Measurements from ENCODE around the gene ZNHIT2.
"Not testable (repeated sequence)": the region's sequence is repeated elsewhere in the genome, so short reads cannot be mapped to it uniquely, and the experiment has no call there.

The ZNHIT2 gene

DNA sequence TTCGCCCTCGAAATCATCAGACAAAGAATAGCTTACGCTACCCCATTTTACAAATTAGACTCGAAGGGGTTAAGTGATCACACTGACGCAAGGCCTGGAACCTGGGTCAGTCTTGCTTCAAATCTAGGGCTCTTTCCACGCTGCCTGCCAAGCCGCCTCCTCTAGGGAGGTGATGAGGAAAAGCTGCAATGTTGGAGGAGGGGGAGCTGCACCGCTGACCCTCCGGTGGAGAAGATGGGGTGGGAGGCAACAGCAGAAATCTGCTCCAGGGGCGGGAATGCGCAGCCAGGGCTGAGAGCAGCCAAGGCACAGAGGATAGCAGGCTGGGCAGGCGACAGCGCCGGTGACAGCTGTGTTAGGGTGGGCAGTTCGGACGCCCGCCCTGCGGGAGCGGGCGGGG, 16.2 kb upstream of the ZNHIT2 start:
- no peak for DNase-seq

DNA sequence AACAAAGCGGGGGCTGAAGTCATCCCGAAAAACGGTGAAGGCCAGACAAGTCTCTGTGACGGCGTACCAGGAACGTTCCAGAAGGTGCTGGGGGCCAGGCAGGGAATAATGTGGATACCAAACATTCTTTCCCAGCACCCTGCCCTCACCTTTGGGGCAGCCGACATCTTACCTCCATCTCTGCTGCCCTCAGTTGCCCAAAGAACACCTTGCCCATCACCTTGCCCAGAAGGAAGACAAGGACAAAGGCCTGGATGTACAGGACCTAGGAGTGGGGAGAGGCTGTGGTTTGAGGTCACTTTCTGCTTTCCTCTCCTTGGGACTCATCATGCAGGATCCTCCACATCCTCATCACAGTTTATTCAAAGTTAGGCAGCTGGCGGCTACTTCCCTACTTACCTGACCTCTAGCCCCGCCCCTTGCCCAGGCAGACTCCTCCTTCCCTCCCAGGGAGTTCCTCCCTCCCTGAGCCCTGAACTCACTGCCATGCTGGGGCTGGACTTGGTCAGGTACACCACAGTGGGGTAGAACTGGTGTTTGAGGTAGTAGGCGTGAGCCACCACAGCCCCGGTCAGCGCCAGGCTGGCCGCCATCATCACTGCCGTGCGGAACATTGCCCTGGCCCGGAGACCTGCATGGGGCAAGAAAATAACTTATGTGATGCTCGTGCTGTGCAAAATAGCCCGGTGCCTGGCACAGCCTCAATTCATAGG, 15.6 kb upstream of the ZNHIT2 start:
- peak; percentile 69 for DNase-seq

DNA sequence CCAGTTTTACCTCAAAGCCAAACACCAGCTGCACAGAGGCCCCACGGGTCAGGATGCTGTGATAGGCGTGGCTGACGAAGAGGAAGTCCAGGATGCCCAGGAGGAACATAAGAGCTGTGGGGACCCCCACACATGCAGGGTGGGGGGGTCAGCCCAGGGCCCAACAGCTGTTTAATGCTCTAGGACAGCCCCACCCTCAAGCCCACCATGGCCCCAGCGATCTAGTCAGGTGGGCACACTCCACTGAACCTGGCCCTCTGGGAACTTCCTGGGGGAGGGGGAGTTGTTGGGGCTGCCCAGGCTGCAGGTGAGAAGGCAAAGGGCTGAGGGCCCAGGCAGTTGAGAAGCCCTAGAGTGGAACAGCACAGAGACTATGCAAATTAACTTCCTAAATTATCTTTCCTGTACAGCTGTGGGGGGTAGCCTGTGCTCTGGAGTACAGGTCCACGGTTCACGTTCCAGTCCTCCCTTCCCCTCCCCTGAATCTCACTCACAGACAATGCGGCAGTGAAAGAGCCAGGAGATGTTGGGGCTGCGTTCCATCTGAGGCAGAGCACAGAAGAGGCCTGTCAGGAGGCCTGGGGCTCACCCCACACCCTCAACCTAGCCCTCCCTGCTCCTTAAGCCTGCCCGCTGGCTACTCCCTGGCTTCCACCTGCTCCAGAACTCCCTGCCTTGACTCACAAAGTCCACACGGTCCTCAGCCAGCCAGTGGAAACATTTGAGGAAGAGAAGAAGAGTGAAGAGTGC, 14.9 kb upstream of the ZNHIT2 start:
- no peak for DNase-seq

DNA sequence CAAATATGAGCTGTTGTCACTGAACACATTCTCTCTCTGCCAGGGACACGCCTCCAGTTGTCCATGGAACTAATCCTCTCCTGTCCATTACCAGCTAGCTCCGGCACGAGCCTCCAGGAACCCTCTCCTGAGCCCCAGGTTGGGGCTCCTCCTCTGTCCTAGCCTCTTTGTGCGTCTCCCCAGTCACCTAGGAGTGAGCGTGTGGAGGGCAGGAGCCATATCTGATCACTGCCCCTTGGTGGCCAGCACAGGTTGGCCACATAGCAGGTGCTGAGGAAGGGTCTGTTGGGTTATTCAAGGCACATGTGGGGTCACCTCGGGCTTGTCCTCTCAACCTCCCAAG, 14.4 kb upstream of the ZNHIT2 start:
- no peak for DNase-seq

DNA sequence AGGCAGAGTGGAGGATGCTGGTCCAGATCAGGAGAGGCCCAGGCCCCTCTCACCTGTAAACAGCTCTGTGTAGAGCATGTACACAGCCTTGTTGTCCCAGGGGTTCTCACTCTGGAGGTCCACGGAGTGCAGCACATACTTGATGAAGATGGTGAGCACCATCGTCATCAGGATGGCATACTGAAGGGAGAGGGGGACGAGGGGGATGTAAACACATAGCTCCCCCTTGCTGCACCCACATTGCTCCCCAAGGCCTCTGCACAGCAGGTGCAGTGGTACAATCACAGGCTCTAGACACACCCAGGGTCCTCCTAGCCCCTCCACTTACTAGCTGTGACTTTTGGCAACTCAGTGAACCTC, 13.9 kb upstream of the ZNHIT2 start:
- no peak for DNase-seq

DNA sequence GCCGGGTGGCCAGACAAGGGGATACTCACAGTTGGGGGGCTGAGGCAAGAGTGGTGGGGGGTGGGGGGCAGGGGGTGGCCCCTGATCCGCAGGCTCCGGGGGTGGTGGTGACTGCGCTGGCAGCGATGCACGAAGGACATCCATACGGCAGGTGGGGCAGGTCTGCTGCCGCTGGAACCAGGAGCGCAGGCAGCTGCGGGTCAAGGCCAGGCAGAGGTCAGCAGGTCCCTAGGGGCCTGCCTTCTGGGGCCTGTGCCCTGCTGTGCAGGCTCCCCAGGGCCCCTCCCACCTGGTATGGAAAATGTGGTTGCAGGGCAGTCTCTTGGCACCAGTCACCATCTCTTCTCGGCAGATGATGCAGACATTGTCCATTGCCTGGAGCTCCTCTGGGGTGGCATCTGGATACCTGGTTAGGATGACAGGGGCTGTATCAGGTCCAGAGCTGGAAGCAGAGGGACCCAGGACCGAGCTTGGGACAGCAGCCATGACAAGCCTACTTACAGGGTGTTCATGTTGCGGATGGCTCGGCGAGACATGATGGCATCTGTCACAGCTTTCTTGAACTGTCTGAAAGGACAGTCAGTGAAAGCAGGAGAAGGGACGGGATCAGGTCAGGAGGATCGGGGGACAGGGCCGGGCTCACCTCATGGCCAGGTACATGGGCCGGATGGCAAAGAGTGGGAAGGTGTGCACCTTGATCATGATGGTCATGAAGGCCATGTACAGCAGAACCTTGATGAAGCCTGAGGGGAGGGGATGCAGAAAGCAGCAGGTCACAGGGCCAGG, 13.3 kb upstream of the ZNHIT2 start:
- no peak for DNase-seq

DNA sequence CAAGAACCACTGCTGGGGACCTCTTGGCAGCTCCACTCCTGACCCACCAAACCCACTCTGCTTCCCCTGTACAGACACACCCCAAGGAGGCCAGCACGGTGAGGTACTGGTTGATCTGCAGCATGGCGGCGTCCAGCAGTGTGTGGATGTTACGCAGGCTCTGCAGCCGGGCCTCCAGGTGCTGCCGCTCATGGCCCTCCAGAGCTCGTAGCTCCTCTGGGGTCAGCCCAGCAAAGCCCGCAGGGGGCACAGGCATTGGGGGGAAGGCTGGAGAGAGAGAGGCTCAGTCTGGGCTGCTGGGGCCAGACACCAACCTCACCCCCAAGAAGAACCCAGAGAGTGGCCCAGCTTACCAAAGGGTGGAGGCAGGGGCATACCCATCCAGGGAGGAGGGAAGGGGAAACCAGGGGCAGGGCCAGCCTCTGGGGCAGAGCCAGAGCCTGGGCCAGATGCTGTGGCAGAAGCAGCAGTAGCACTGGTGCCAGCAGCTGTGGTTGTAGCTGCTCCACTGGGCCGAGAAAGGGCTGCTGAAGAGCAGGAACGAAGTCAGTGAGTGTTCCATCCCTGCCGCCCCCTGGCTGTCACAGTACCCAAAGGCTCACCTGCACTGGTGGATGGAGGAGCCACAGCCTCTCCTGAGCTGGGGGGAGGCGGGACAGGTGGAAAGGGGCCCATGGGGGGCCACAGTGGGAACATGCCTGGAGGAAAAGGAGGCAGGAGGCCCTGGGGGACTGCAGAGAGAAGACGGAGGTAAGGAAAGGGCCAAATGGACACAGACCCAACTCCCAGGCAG, 12.3 kb upstream of the ZNHIT2 start:
- DNase-seq: no peak

DNA sequence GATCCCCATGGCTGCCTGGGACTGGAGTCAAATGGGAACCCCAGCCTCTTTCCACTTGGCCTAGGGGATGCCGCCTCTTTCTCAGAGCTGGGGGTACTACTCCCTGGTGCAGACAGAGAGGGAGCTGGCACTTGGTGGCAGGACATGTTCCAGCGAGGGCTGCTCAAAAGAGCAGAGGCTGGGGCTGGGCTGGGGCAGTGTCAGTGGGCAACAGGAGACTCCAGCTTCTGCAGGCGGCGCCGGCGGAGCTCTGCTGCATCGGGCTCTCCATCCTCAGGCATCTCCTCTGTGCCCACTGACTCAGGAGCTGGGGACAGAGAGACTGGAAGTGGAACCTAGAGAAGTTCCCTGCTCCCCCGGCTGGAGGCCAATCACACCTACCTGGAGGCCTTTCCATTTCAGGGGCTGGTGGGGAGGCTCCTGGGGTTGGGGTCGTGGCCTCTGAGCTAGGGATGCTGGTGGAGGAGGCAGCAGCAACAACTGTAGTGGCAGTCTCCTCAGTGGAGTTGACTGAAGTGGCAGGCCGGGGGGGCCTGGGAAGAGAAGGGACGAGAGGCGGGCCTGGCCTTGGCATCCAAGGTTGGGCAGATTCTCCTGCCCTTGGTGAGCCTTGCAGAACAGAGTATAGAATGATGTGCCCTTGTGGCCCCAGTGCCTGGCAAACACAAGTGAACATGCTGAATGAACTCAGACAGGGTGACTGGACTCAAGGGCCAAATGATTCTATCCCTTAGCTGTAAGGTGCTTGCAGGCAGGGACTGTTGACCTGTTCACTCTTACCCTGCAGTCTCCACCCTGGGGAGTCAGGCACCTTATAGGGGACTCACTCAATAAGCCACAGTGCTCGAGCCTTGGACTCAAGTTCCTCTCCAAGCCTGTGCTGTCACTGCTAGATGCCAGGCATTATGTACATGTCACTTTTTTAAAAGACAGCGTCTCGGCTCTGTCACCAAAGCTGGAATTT, 11.0 kb upstream of the ZNHIT2 start:
- DNase-seq: no peak

DNA sequence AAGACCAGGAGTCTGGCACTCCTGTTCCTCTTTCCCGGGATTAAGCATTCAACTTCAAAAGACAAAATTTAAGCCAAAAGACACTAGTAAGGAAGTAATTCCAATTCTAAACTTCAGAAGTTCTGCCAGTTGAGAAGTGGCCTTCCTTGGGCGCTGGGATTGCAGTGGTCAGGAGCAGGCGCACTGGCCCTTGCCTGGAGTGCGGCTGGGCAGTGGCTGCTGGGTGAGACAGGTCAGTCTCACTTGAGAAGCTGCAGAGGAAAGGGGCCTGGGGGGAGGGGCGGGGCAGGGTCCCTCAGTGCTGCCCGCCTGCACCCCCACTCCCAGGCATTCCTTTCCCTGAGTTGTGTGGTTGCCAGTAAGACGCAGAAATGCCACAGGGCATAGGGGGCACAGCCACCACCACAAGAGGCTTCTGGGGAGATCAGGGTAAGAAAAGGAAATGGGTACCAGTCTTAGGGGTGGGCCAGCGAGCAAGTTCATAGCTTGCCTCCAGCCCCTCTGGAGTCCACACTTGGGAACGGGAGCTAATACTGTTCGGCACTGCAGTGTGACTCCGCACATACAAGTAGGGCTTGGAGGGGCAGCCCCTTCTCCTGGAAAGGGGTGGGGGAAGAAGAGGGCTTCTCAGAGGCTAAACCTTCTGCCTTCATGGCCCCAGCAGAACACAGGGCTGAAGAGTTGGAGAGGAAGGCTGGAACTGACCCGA, 10.1 kb upstream of the ZNHIT2 start:
- DNase-seq: no peak

DNA sequence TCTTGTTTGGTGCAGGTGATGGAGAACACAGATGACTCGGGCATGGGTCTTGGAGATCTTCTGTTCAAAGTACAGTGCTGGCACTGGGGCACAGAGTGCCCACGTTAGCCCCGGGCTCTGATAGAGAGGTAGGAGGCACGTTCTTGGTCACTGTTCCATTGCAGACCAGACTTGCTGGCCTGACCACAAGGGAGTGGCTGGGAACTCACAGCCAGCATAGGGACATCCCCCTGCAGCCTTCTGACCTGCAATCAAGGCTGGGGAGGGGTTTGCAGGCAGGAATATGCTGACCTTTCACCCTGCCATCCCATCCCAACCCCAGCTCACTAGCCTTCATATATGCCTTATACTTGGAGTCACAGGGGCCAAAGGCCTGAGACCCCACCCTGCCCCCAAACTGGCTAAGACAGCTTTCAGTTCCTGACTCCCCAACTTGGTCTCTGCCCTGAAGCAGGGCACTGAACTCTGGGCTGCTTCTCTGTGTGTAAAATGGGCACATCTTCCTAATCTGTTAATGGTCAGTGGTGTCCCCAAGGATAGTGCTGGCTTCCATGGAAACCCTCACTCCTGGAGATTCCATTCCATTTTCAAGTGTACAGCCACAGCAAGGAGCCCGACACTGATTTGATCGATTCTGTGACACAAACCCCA, 9.2 kb upstream of the ZNHIT2 start:
- DNase-seq: no peak

DNA sequence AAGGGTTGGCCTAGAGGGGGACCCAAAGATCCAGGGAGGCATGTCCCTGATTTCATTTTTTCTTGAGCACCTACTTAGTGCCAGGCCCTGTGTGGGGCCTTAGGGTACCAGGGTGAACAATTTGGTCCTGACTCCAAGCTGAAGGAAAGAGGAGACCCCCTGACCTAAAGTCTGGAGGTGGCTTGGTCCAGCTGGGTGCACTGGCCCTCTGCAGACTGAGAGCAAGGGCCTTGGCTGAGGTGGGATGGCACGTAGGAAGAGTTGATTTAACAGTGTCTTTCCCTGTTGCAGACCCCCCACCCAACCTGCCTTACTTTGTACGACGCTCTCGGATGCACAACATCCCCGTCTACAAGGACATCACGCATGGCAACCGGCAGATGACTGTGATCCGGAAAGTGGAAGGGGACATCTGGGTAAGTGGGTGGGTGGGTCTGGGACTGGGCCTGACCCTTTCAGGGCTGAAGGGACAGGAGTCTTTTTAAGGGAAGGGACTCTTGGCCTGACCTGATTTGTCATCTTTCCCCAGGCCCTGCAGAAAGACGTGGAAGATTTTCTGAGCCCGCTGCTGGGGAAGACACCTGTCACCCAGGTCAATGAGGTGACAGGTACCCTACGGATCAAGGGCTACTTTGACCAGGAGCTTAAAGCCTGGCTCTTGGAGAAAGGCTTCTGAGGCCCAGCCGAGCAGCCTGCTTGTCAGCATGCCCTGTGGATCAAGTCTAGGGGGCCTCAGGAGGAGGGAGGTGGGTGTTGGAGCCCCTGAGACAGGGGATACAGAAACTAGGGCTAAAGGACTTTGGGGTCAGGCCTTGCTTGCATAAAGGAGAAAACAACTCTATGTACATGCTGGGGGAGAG, 7.9 kb upstream of the ZNHIT2 start:
- no peak for DNase-seq

DNA sequence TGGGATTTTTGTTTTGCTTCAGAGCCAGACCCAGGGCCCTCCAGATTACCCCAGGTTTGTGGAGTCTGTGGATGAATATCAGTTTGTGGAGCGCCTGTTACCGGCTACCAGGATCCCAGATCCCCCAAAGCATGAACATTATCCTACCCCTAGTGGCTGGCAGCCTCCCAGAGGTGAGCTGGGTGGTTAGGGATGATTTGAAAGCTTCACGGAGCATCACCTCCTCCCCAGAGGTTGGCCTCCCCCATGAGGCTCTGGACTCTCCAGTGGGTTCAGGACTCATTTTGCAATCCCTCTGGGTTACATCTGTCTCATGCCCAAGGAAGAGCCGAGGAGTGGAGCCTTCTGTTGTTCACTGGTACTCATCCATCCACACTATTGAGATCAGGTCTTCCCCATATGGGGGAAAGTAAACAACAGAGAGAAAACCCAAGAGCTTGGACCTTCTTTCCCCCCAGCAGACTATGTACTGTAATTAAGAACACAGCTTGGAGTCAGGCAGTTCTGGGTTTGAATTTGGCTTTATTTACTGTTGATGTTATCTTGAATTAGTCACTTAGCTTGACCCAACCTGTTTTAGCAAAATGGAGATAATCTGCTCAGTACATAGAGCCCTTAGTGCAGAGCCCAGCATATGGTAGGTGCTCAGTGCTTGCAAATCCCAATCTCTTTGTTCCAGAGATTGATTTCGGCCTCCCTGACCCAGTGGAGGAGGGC, 7.1 kb upstream of the ZNHIT2 start:
- DNase-seq: no peak

DNA sequence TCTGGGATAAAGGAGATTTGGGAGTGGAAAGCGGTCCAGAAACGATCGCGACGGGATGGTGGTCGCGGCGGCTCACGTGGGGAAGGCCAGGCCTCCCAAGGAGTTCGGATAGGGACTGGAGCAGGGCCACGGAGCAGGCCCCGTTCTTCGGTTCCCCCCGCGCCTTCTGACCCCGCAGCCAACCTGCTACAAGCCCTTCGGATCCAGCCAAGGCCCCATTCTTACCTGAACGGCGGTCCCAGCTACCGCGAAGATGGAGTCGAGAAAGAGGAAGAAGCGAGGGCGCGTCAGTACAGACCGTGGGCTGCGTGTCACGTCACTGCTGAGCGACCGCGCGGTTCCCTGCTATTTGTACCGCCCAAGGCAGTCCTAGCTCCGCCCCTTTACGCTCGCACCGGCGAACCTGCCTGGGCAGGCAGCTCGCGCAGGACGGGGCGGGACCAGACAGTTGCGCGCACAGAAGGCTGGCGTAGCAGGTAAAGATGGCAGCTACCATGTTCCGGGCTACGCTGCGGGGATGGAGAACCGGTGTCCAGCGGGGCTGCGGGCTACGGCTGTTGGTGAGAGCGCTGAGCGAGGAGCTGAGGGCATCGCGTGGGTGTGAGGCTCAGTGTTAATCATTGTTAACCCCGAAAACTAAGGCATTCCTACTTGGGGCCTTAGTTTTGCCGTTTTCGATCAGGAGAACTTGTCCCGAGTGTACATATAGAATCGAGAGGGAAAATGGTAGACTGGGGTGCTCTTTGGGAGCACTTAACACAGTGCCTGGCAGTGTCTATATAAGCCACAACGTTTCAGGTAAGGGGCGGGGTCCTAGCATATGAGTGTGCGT, 4.6 kb upstream of the ZNHIT2 start, which contains the start of the genes FAU and MRPL49:
FAU (minus strand) TSS at position 270 of the 832 bp plus-strand sequence. CDS start 321 bp downstream, outside the sequence.
MRPL49 (plus strand) TSS at position 457 of the 832 bp plus-strand sequence; CDS start at position 483, 26 bp downstream.
- DNase-seq: peak; percentile 99

DNA sequence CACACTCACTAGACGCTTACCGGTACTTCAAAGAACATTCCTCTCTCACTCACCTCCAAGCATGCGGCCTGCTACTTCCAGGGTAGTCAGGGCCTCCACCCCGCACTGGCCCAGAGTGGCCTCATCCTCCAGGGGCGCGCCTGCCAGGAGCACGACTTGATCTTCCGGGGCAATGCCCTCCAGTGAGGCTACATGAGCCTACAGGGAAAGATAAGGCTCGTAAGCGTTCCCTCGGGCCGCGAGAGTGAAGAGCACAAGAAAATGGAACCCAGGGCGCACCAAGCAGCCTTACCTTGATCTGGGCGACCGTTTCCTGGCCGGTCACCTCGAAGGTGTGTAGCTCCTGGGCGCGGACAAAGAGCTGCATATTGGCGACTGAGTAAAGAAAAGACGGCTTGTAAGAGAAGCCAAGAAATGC, 4.0 kb upstream of the ZNHIT2 start:
- DNase-seq: peak; percentile 37

DNA sequence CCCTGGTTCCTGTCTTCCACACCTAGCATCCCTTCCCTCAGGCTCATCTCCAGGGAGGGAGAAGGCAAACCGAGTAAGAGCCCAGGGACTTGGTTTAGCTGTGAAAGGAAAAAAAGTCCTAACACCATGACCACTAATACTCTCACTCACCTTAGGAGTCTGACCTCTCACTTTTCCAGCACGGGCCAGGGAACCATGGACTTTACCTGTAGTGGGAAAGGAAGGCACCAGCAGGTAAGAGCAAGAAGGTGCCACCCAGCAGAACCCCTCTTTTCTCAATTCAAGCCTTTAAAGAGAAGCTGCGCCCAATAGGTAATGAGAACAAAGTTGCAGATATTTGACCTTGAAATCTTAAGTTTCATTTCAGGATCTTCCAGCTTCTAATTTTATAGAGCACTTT, 3.3 kb upstream of the ZNHIT2 start:
- no peak for DNase-seq

DNA sequence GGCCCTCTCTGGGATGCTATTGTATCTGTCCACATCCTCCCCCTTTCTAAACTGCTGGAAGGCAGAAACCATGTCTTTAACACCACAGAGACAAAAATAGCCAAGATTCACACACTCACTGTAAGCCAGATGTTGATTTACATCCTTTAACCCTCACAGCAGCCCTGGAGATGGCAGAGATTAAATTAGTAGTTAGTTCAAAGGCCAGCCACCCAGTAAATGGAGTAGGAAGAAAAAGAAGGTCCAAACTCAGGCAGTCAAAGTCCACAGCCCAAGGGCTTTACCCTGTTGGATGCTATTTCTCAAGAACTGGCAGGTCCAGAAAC, 2.1 kb upstream of the ZNHIT2 start:
- DNase-seq: no peak

DNA sequence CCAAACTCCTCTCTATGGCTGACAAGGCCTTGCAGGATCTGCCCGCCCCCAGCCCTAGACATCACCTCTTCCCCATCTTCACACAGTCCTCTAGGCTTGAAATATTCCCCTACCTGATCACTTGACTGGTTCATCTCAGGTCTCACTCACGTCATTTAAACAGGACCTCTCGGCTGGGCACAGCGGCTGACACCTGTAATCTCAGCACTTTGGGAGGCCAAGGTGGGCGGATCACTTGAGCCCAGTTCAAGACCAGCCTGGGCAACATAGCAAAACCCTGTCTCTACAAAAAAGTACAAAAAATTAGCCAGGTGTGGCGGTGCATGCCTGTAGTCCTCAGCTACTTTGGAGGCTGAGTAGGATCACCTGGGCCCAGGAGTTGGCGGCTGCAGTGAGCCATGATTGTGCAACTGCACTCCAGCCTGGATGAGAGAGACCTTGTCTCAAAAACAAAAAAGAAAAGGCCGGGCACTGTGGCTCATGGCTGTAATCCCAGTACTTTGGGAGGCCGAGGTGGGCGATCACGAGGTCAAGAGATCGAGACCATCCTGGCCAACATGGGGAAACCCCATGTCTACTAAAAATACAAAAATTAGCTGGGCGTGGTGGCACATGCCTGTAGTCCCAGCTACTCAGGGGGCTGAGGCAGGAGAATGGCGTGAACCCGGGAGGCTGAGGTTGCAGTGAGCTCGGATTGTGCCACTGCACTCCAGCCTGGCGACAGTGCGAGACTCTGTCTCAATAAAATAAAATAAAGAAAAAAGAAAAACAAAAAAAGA, 1.6 kb upstream of the ZNHIT2 start:
- not testable (repeated sequence) for DNase-seq

Data from stimulated activated CD4-positive, alpha-beta T cell treated with anti-CD3 and anti-CD28 coated beads, Interleukin-4, amount 100 ng/mL, for 1 hour (primary cell).